GM18951 (cell line): Measurements from ENCODE around the gene INIP.

ENCODE experiments used
- POLR2A ChIP-seq: IDR thresholded peaks from 4 replicates; pipeline ENCODE4 v1.6.1; 2011; ENCODE audit warnings: mild to moderate bottlenecking; ENCODE audit not compliant: insufficient read length, insufficient read depth; ENCODE audit errors: extremely low read depth
- in situ Hi-C: fragments of 300-500 bp; cut with MboI; formaldehyde crosslinking; loops from one replicate; pipeline ENCODE4 v1.12.0; 2022; ENCODE audit warnings: low sequenced_read_pairs, mixed read lengths, inconsistent platforms; ENCODE audit not compliant: unreplicated experiment

Gene INIP

GRCh38 chr9:112640311-112640710 is 77.6 kb downstream of the INIP start:
- no peak for TF ChIP-seq POLR2A
- in situ Hi-C loops, result no loop called here
